ENCODE measurements around the gene TMC8. TPM values are rescaled to one million over a fixed set of nuclear protein-coding genes. Genes with fewer than 3 reads are reported as not detected.
A peak's percentile ranks its signal among the peaks of the same experiment; 100 is the strongest.

The TMC8 gene
- total RNA-seq, 1 donor from 2014 or later = 55.8 TPM

- Mint-ChIP-seq H3K36me3 (ENCODE audit: low read depth, unreplicated experiment) (peaks cover 7% of the 10 kb centered on the region), H3K27ac (ENCODE audit: unreplicated experiment) (no peak overlapping the region), H3K4me1 (ENCODE audit: unreplicated experiment) (peaks cover 22% of the 10 kb centered on the region), H3K9me3 (ENCODE audit: unreplicated experiment) (no peaks in the 10 kb centered on the region), H3K27me3 (ENCODE audit: unreplicated experiment) (peaks cover 7% of the 10 kb centered on the region), H3K4me3 (ENCODE audit: unreplicated experiment) (no peak overlapping the region)
- no peak for TF ChIP-seq CTCF (IDR thresholded peaks at IDR 0.05; ENCODE audit: unreplicated experiment)
- DNase-seq (ENCODE audit: low spot score) = no peak
Observed at GRCh38 chr17:78144147-78144719, 13.7 kb downstream of the TMC8 start.

GRCh38 chr17:78144736-78145641 is 14.4 kb downstream of the TMC8 start:
- no peak for DNase-seq (ENCODE audit: low spot score)
- peaks cover 7% of the 10 kb centered on the region for H3K36me3 Mint-ChIP-seq (ENCODE audit: low read depth, unreplicated experiment)
- H3K4me3 Mint-ChIP-seq (ENCODE audit: unreplicated experiment) = no peak overlapping the region
- TF ChIP-seq CTCF (IDR thresholded peaks at IDR 0.05; ENCODE audit: unreplicated experiment) = no peak
- H3K27ac Mint-ChIP-seq (ENCODE audit: unreplicated experiment) = no peak overlapping the region
- peaks cover 20% of the 10 kb centered on the region for H3K4me1 Mint-ChIP-seq (ENCODE audit: unreplicated experiment)
- peaks cover 5% of the 10 kb centered on the region for H3K27me3 Mint-ChIP-seq (ENCODE audit: unreplicated experiment)
- no peaks in the 10 kb centered on the region for H3K9me3 Mint-ChIP-seq (ENCODE audit: unreplicated experiment)

DNA sequence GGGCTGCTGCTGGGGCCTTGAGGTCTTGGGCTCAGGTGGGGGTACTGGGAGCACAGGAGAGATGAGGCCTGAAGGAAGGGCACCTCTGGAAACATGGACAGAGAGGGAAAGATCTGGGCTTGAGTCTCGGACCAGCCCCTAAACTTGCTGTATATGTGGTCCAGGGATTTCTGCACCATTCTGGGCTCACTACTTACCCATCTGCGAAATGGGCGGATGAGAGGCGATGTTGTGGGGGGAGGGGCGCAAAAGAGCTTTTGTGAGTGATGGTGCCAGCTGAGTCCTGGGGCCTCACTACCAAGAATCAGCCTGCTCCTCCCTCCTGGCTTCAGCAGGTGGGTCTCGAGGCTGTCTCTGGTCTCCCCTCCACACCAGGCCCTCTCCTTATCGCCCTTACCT is 15.9 kb downstream of the TMC8 start:
- Mint-ChIP-seq H3K27ac (ENCODE audit: unreplicated experiment) (peak overlapping the region; percentile 48), H3K4me3 (ENCODE audit: unreplicated experiment) (no peak overlapping the region), H3K36me3 (ENCODE audit: low read depth, unreplicated experiment) (peaks cover 4% of the 10 kb centered on the region), H3K4me1 (ENCODE audit: unreplicated experiment) (peaks cover 19% of the 10 kb centered on the region), H3K9me3 (ENCODE audit: unreplicated experiment) (no peaks in the 10 kb centered on the region), H3K27me3 (ENCODE audit: unreplicated experiment) (peaks cover 8% of the 10 kb centered on the region)
- DNase-seq (ENCODE audit: low spot score) = no peak
- TF ChIP-seq CTCF (IDR thresholded peaks at IDR 0.05; ENCODE audit: unreplicated experiment) = no peak

- TF ChIP-seq CTCF (IDR thresholded peaks at IDR 0.05; ENCODE audit: unreplicated experiment) = no peak
- Mint-ChIP-seq H3K9me3 (ENCODE audit: unreplicated experiment) (no peaks in the 10 kb centered on the region), H3K4me3 (ENCODE audit: unreplicated experiment) (no peak overlapping the region), H3K36me3 (ENCODE audit: low read depth, unreplicated experiment) (peaks cover 4% of the 10 kb centered on the region), H3K4me1 (ENCODE audit: unreplicated experiment) (peaks cover 18% of the 10 kb centered on the region), H3K27me3 (ENCODE audit: unreplicated experiment) (peaks cover 8% of the 10 kb centered on the region), H3K27ac (ENCODE audit: unreplicated experiment) (no peak overlapping the region)
- no peak for DNase-seq (ENCODE audit: low spot score)
Observed at GRCh38 chr17:78146881-78147280, 16.3 kb downstream of the TMC8 start.
